Adipocyte (in vitro differentiated cells): Measurements from ENCODE around the gene VPS26A.

Experiments used
- DNase-seq: peaks from one replicate; pipeline ENCODE4 v3.0.0-alpha.2; 2015; ENCODE audit warnings: low read depth
- H3K27me3 ChIP-seq: replicated peaks from 2 replicates; pipeline ENCODE4 v1.7.0; 2013; ENCODE audit warnings: mild to moderate bottlenecking, low read length, moderate library complexity; ENCODE audit not compliant: control insufficient read depth, insufficient read depth
- H3K36me3 ChIP-seq: 2 replicates; pipeline ENCODE4 v1.7.0; 2013; ENCODE audit warnings: low read length, mild to moderate bottlenecking, moderate library complexity; ENCODE audit not compliant: control insufficient read depth, insufficient read depth, severe bottlenecking
- H3K4me1 ChIP-seq: 2 replicates; pipeline ENCODE4 v1.7.0; 2013; ENCODE audit warnings: mild to moderate bottlenecking, low read length, moderate library complexity; ENCODE audit not compliant: control insufficient read depth, insufficient read depth
- H3K4me3 ChIP-seq: 2 replicates; pipeline ENCODE4 v1.7.0; 2013; ENCODE audit warnings: mild to moderate bottlenecking, low read length, moderate library complexity
- H3K9ac ChIP-seq: 2 replicates; pipeline ENCODE4 v1.7.0; 2013; ENCODE audit warnings: mild to moderate bottlenecking, low read length, moderate library complexity
- H3K9me3 ChIP-seq: 2 replicates; pipeline ENCODE4 v1.7.0; 2013; ENCODE audit warnings: mild to moderate bottlenecking, low read length, moderate library complexity; ENCODE audit not compliant: control insufficient read depth

The VPS26A gene

GRCh38 chr10:69179089-69179742 is 55.2 kb downstream of the VPS26A start:
- no peak for DNase-seq
- no peaks in the 10 kb centered on the region for H3K9me3 ChIP-seq
- H3K9ac ChIP-seq, result peak overlapping the region; percentile 96
- H3K27me3 ChIP-seq, result no peaks in the 10 kb centered on the region
- peak overlapping the region; percentile 100 for H3K4me3 ChIP-seq
- H3K36me3 ChIP-seq, result peaks cover 9% of the 10 kb centered on the region
- peaks cover 18% of the 10 kb centered on the region for H3K4me1 ChIP-seq

GRCh38 chr10:69179743-69180524 is 56.0 kb downstream of the VPS26A start, which contains the start of gene SUPV3L1:
TSS of gene SUPV3L1 (plus strand) at chr10:69180234. CDS start at chr10:69180292, 58 bp downstream.
- peak within 1 kb of the TSS; percentile 96 for H3K9ac ChIP-seq
- H3K4me3 ChIP-seq, result peak within 1 kb of the TSS; percentile 100
- H3K9me3 ChIP-seq, result no peaks in the 10 kb centered on the region
- peak; percentile 98 for DNase-seq
- peaks cover 9% of the 10 kb centered on the region for H3K36me3 ChIP-seq
- peaks cover 23% of the 10 kb centered on the region for H3K4me1 ChIP-seq
- H3K27me3 ChIP-seq, result no peaks in the 10 kb centered on the region

- peaks cover 27% of the 10 kb centered on the region for H3K4me1 ChIP-seq
- peak overlapping the region; percentile 96 for H3K9ac ChIP-seq
- H3K36me3 ChIP-seq, result peaks cover 10% of the 10 kb centered on the region
- DNase-seq, result peak; percentile 63
- peak overlapping the region; percentile 100 for H3K4me3 ChIP-seq
- H3K9me3 ChIP-seq, result no peaks in the 10 kb centered on the region
- H3K27me3 ChIP-seq, result no peaks in the 10 kb centered on the region
These were observed 56.7 kb downstream of the VPS26A start for GRCh38 chr10:69180525-69181204.

DNA sequence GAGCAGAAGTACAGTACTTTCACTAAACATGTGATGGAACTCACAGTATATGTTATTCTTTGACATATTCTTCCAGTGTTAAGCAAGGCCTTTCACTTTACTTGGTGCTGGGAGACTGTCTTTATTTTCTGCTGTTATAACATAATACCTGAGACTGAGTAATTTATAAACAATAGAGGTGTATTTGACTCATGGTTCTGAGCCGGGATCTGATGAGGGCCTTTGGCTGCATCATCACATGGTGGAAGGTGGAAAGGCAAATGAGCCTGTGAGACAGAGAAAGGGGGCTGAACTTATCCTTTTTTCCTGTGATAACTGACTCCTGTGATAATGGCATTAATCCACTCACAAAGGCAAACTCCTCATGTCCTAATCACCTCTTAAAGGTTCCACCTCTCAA is 57.5 kb downstream of the VPS26A start:
- Histone ChIP-seq H3K9me3 (no peaks in the 10 kb centered on the region), H3K27me3 (no peaks in the 10 kb centered on the region), H3K9ac (peak overlapping the region; percentile 96), H3K4me3 (peak overlapping the region; percentile 100), H3K4me1 (peaks cover 27% of the 10 kb centered on the region), H3K36me3 (peaks cover 18% of the 10 kb centered on the region)
- no peak for DNase-seq

- Histone ChIP-seq H3K27me3 (no peaks in the 10 kb centered on the region), H3K4me1 (peaks cover 27% of the 10 kb centered on the region), H3K9ac (no peak overlapping the region), H3K9me3 (no peaks in the 10 kb centered on the region), H3K4me3 (no peak overlapping the region), H3K36me3 (peaks cover 23% of the 10 kb centered on the region)
- DNase-seq, result no peak
These were observed 58.0 kb downstream of the VPS26A start for GRCh38 chr10:69182005-69182404.

- DNase-seq, result no peak
- peaks cover 15% of the 10 kb centered on the region for H3K4me1 ChIP-seq
- no peak overlapping the region for H3K9ac ChIP-seq
- no peak overlapping the region for H3K4me3 ChIP-seq
- H3K36me3 ChIP-seq, result peaks cover 64% of the 10 kb centered on the region
- no peaks in the 10 kb centered on the region for H3K9me3 ChIP-seq
- H3K27me3 ChIP-seq, result no peaks in the 10 kb centered on the region
These were observed 62.5 kb downstream of the VPS26A start for GRCh38 chr10:69186524-69186923.

DNA sequence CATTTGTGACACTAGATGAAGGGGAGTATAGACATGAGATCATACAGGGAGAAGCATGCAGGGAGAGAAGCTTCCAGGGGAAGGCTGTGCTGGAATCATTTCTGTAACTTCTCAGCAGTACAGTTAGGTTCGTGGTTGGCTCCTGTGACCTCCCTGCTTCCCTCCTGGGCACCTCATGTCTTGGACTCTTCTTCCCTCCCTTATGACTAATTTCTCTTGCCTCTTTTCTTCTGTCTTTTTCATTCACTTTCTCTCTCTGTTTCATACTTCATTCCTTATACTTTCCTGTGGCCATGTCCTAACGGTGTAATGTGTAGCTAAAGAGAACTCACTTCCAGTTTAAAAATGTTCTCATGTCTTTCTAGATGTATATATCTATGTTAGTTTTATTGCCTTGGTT is 77.1 kb downstream of the VPS26A start:
- Histone ChIP-seq H3K4me1 (peaks cover 24% of the 10 kb centered on the region), H3K4me3 (no peak overlapping the region), H3K9me3 (no peaks in the 10 kb centered on the region), H3K9ac (no peak overlapping the region), H3K36me3 (peaks cover 66% of the 10 kb centered on the region), H3K27me3 (no peaks in the 10 kb centered on the region)
- DNase-seq, result peak; percentile 41

DNA sequence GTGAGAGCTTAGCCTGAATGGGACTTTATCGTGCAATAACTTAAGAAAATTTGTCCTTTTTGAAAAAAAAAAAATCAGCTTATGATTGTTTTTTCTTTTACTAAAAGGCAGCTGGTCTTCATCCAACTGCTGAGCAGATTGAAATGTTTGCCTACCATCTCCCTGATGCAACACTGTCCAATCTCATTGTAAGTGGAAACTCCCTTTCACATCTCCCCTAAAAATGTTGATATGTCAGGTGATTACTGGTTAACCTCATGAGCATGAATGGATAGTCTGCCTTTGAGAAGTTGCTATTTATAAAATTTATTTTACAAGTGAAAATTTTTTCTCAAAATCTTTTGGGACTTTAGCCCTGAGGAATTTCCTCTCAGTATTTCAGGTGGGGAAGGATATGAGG is 78.4 kb downstream of the VPS26A start:
- no peak overlapping the region for H3K9ac ChIP-seq
- peak; percentile 80 for DNase-seq
- no peaks in the 10 kb centered on the region for H3K9me3 ChIP-seq
- H3K27me3 ChIP-seq, result no peaks in the 10 kb centered on the region
- peaks cover 24% of the 10 kb centered on the region for H3K4me1 ChIP-seq
- H3K36me3 ChIP-seq, result peaks cover 64% of the 10 kb centered on the region
- no peak overlapping the region for H3K4me3 ChIP-seq

DNA sequence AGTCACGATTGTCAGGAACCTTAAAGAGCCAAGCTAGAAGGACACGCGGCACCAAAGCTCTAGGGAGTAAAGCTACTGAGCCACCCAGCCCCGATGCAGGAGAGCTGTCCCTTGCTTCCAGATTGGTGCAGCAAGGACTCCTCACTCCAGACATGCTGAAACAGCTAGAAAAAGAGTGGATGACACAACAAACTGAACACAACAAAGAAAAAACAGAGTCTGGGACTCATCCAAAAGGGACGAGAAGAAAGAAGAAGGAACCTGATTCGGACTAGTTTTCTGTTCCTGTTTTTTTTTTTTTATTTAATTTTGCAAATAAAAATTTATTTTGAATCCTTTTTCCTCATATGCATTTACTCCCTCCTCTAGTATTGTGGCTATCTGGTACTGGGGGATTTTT is 84.8 kb downstream of the VPS26A start:
- Histone ChIP-seq H3K36me3 (peaks cover 52% of the 10 kb centered on the region), H3K9me3 (no peaks in the 10 kb centered on the region), H3K4me1 (no peaks in the 10 kb centered on the region), H3K4me3 (no peak overlapping the region), H3K27me3 (no peaks in the 10 kb centered on the region), H3K9ac (no peak overlapping the region)
- no peak for DNase-seq

DNA sequence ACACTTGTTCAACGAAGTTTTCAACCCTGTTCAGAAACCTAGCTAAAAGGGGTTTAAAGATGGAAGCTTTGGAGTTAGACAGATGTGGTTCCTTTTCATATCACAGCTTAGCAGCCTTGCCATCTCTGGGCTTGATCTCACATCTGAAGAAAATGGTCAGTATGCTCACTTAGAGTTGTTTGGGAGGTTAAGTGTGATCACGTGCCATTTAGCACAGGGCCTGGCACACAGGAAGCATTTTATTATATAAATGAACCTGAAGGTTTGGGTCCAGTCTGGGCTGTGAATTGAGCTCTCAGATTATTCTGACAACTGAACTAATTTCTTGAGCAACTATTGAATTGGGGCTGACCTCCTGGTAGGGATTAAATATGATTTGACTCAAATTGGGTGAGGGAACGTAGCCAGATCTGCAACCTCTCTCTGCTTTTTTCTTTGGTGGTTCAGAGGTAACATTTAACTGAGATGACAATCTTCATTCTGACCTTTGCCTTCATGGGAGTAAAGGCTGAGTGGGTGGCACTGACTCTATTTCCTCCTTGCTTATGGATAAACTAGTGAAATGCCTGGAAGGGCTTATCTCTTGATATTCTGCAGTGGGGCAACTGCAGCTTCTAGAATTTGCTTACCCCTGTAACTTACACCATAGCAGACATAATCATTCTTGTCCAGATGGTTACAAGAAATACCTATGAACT is 86.0 kb downstream of the VPS26A start:
- no peak overlapping the region for H3K4me3 ChIP-seq
- no peak overlapping the region for H3K9ac ChIP-seq
- DNase-seq, result no peak
- H3K27me3 ChIP-seq, result no peaks in the 10 kb centered on the region
- peaks cover 40% of the 10 kb centered on the region for H3K36me3 ChIP-seq
- H3K9me3 ChIP-seq, result peaks cover 5% of the 10 kb centered on the region
- no peaks in the 10 kb centered on the region for H3K4me1 ChIP-seq

DNA sequence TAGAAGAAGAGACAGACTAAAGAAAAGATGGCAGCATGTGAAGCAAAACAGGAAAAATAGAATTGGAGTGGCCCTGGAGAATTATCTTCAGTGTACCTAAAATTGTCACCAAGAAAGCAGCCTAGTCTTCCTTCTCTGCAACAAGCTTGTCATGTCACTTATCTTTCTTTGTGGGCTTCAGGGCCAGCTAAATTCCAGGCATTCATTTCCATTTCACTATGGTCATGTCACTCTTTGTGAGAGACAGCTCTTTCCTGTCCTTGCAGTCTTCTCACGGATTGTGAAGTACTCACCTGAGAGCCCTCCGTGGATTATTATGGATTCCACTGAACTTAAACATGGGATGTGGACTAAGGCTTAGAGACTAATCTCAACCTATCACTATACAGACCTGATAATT is 87.1 kb downstream of the VPS26A start:
- H3K4me3 ChIP-seq, result no peak overlapping the region
- DNase-seq, result no peak
- H3K36me3 ChIP-seq, result peaks cover 31% of the 10 kb centered on the region
- H3K4me1 ChIP-seq, result no peaks in the 10 kb centered on the region
- H3K27me3 ChIP-seq, result no peaks in the 10 kb centered on the region
- peaks cover 5% of the 10 kb centered on the region for H3K9me3 ChIP-seq
- H3K9ac ChIP-seq, result no peak overlapping the region
